ENCODE data around the gene CASP3. TPM values are rescaled to one million over a fixed set of nuclear protein-coding genes. Genes with fewer than 3 reads are reported as not detected.

The CASP3 gene
- total RNA-seq, 1 donor from 2014 or later, result 39.6 TPM

GRCh38 chr4:184643731-184644130 lies 5.5 kb downstream of the CASP3 start:
- Mint-ChIP-seq H3K9me3 (no peaks in the 10 kb centered on the region), H3K27me3 (ENCODE audit: low read depth) (no peaks in the 10 kb centered on the region), H3K36me3 (ENCODE audit: low read depth) (peaks cover 9% of the 10 kb centered on the region), H3K4me1 (peaks cover 39% of the 10 kb centered on the region), H3K4me3 (no peak overlapping the region), H3K27ac (ENCODE audit: unreplicated experiment) (no peak overlapping the region)
- TF ChIP-seq, protein P1, sequence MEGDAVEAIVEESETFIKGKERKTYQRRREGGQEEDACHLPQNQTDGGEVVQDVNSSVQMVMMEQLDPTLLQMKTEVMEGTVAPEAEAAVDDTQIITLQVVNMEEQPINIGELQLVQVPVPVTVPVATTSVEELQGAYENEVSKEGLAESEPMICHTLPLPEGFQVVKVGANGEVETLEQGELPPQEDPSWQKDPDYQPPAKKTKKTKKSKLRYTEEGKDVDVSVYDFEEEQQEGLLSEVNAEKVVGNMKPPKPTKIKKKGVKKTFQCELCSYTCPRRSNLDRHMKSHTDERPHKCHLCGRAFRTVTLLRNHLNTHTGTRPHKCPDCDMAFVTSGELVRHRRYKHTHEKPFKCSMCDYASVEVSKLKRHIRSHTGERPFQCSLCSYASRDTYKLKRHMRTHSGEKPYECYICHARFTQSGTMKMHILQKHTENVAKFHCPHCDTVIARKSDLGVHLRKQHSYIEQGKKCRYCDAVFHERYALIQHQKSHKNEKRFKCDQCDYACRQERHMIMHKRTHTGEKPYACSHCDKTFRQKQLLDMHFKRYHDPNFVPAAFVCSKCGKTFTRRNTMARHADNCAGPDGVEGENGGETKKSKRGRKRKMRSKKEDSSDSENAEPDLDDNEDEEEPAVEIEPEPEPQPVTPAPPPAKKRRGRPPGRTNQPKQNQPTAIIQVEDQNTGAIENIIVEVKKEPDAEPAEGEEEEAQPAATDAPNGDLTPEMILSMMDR (conservative IDR thresholded peaks at IDR 0.05), result no peak
- DNase-seq (ENCODE audit: low read depth, low spot score), result no peak

- Mint-ChIP-seq H3K4me1 (peaks cover 20% of the 10 kb centered on the region), H3K27me3 (ENCODE audit: low read depth) (no peaks in the 10 kb centered on the region), H3K27ac (ENCODE audit: unreplicated experiment) (no peak overlapping the region), H3K9me3 (no peaks in the 10 kb centered on the region), H3K36me3 (ENCODE audit: low read depth) (peaks cover 9% of the 10 kb centered on the region), H3K4me3 (no peak overlapping the region)
- no peak for DNase-seq (ENCODE audit: low read depth, low spot score)
- TF ChIP-seq, protein P1 (conservative IDR thresholded peaks at IDR 0.05), result no peak
Observed at GRCh38 chr4:184641451-184641850, 7.8 kb downstream of the CASP3 start.

GRCh38 chr4:184641022-184641421 lies 8.2 kb downstream of the CASP3 start:
- H3K36me3 Mint-ChIP-seq (ENCODE audit: low read depth), result peaks cover 9% of the 10 kb centered on the region
- TF ChIP-seq, protein P1 (conservative IDR thresholded peaks at IDR 0.05), result no peak
- H3K9me3 Mint-ChIP-seq, result no peaks in the 10 kb centered on the region
- H3K27ac Mint-ChIP-seq (ENCODE audit: unreplicated experiment), result no peak overlapping the region
- H3K4me3 Mint-ChIP-seq, result no peak overlapping the region
- no peaks in the 10 kb centered on the region for H3K27me3 Mint-ChIP-seq (ENCODE audit: low read depth)
- DNase-seq (ENCODE audit: low read depth, low spot score), result no peak
- H3K4me1 Mint-ChIP-seq, result peaks cover 16% of the 10 kb centered on the region

DNA sequence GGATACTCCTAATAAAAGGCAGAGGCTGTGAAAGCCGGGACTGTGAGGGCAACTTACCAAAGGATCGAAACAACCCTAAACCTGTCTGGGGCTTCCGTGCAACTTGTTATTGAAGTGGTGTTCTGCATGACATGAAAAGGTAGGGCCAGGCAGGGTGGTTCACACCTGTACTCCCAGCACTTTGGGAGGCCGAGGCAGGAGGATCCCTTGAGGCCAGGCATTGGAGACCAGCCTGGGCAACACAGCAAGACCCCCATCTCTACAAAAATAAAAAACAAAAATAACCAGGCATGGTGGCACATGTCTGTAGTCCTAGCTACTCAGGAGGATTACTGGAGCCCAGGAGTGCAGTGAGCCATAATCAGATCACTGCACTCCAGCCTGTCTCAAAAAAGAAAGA lies 12.3 kb downstream of the CASP3 start:
- TF ChIP-seq, protein P1 (conservative IDR thresholded peaks at IDR 0.05), result no peak
- H3K36me3 Mint-ChIP-seq (ENCODE audit: low read depth), result peaks cover 12% of the 10 kb centered on the region
- no peaks in the 10 kb centered on the region for H3K27me3 Mint-ChIP-seq (ENCODE audit: low read depth)
- H3K4me3 Mint-ChIP-seq, result no peak overlapping the region
- H3K27ac Mint-ChIP-seq (ENCODE audit: unreplicated experiment), result no peak overlapping the region
- no peaks in the 10 kb centered on the region for H3K9me3 Mint-ChIP-seq
- H3K4me1 Mint-ChIP-seq, result peaks cover 4% of the 10 kb centered on the region
- no peak for DNase-seq (ENCODE audit: low read depth, low spot score)

DNA sequence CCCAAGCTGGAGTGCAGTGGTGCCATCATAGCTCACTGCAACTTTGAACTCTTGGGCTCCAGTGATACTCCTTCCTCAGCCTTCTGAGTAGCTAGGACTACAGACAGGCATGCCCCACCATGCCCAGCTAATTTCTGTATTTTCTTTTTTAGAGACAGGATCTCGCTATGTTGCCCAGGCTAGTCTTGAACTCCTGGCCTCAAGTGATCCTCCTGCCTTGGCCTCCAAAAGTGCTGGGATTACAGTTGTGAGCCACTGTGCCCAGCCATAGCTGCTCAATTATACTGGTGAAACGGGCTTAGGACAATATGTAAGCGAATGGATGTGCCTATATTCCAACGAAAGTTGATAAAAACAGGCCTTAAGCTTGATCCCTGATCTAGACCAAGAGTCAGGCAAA lies 13.1 kb downstream of the CASP3 start:
- DNase-seq (ENCODE audit: low read depth, low spot score), result no peak
- H3K9me3 Mint-ChIP-seq, result no peaks in the 10 kb centered on the region
- H3K27ac Mint-ChIP-seq (ENCODE audit: unreplicated experiment), result no peak overlapping the region
- H3K27me3 Mint-ChIP-seq (ENCODE audit: low read depth), result no peaks in the 10 kb centered on the region
- H3K36me3 Mint-ChIP-seq (ENCODE audit: low read depth), result peaks cover 13% of the 10 kb centered on the region
- no peak overlapping the region for H3K4me3 Mint-ChIP-seq
- TF ChIP-seq, protein P1 (conservative IDR thresholded peaks at IDR 0.05), result no peak
- H3K4me1 Mint-ChIP-seq, result no peaks in the 10 kb centered on the region

DNA sequence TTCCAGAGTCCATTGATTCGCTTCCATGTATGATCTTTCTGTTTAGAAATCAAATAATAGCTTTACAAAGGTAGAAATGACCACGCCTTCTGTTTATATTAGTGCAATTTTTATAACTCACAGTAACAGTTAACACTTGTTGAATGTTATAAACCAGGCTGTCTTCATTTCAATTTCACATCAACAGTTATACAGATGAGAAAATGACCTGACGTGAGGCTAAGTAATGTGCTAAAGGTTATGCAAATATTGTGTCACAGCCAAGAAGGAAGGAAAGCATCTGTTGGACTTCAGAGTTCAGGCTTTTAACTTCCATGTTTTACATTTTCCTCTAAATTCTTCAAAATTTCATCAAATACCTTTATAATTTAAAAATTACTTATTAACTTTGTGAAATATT lies 13.9 kb downstream of the CASP3 start:
- Mint-ChIP-seq H3K27me3 (ENCODE audit: low read depth) (no peaks in the 10 kb centered on the region), H3K4me3 (no peak overlapping the region), H3K9me3 (no peaks in the 10 kb centered on the region), H3K36me3 (ENCODE audit: low read depth) (peaks cover 13% of the 10 kb centered on the region), H3K27ac (ENCODE audit: unreplicated experiment) (no peak overlapping the region), H3K4me1 (no peaks in the 10 kb centered on the region)
- DNase-seq (ENCODE audit: low read depth, low spot score), result no peak
- TF ChIP-seq, protein P1 (conservative IDR thresholded peaks at IDR 0.05), result no peak

Measured in neural crest cell (in vitro differentiated cells).